Body of pancreas (tissue), 4 donors: ENCODE data around the gene SHC4. TPM values are rescaled to one million over a fixed set of nuclear protein-coding genes. Genes with fewer than 3 reads are reported as not detected.
"Not testable (repeated sequence)": the region's sequence is repeated elsewhere in the genome, so short reads cannot be mapped to it uniquely, and the experiment has no call there.

Experiments used
- ATAC-seq: fragments of 150-250 bp; one replicate; pipeline ENCODE4 v1.9.1; 2016
- DNase-seq, 4 donors: peaks; one replicate each; pipeline ENCODE4 v3.0.0-alpha.2; 2019
- H3K27ac ChIP-seq, 4 donors: fragments of 200-600 bp; sonication (generic); 1 replicate in 3 of 4; 2 replicates in 1 of 4; pipeline versions ENCODE4 v1.5.1 to v1.6.1; 2016 to 2019; ENCODE audit warnings: mild to moderate bottlenecking in 1 of 4, mixed read lengths in 1 of 4, moderate library complexity in 1 of 4
- H3K27me3 ChIP-seq, 2 donors: fragments of 200-600 bp; sonication (generic); one replicate each; pipeline ENCODE4 v1.6.0; 2016; ENCODE audit warnings: mild to moderate bottlenecking in 1 of 2
- H3K36me3 ChIP-seq, 2 donors: fragments of 200-600 bp; sonication (generic); replicated peaks in 1 of 2; 2 replicates each; pipeline ENCODE4 v1.5.1; 2016; ENCODE audit warnings: low read depth in 2 of 2; ENCODE audit not compliant: insufficient read depth in 1 of 2
- H3K4me1 ChIP-seq: fragments of 200-600 bp; sonication (generic); one replicate; pipeline ENCODE4 v1.6.0; 2016
- H3K4me3 ChIP-seq, 2 donors: fragments of 200-600 bp; sonication (generic); 1 replicate in 1 of 2; 2 replicates in 1 of 2; pipeline ENCODE4 v1.5.1; 2016 to 2019
- H3K9me3 ChIP-seq, 3 donors: fragments of 200-600 bp; sonication (generic); 1 replicate in 2 of 3; 2 replicates in 1 of 3; pipeline ENCODE4 v1.5.1; 2016
- POLR2A ChIP-seq, 3 donors: fragments of 450-650 bp; IDR thresholded peaks; one replicate each; pipeline ENCODE4 v1.6.1; 2016; ENCODE audit warnings: antibody characterized with exemption in 3 of 3, mild to moderate bottlenecking in 2 of 3
- WGBS, 2 donors: methylation state at CpG; one replicate each; pipeline ENCODE4 v1.1.5; 2017; 5-methylcytosine and 5-hydroxymethylcytosine counted together
- intact Hi-C: fragments of 100-400 bp; cut with DNase I; formaldehyde crosslinking; loops from one replicate; pipeline ENCODE4 v1.15.1; 2023
- total RNA-seq, 2 donors: library from RNA; depleted of rRNA; stranded (reverse); fragments of >200 nt; gene quantifications; one replicate each; pipeline ENCODE4 v1.1.0, GENCODE V29; 2016
- TF ChIP-seq, protein P1 (sequence below), 7 experiments: fragments of 450-650 bp in 4 of 7; fragments of 200-600 bp in 3 of 7; sonication (generic) in 3 of 7; IDR thresholded peaks; one replicate each; pipeline ENCODE4 v1.5.1; 2016 to 2019; ENCODE audit warnings: antibody characterized with exemption in 7 of 7

Gene SHC4
- total RNA-seq, 2 donors from 2014 or later: 0.78 TPM; not detected in 1

DNA sequence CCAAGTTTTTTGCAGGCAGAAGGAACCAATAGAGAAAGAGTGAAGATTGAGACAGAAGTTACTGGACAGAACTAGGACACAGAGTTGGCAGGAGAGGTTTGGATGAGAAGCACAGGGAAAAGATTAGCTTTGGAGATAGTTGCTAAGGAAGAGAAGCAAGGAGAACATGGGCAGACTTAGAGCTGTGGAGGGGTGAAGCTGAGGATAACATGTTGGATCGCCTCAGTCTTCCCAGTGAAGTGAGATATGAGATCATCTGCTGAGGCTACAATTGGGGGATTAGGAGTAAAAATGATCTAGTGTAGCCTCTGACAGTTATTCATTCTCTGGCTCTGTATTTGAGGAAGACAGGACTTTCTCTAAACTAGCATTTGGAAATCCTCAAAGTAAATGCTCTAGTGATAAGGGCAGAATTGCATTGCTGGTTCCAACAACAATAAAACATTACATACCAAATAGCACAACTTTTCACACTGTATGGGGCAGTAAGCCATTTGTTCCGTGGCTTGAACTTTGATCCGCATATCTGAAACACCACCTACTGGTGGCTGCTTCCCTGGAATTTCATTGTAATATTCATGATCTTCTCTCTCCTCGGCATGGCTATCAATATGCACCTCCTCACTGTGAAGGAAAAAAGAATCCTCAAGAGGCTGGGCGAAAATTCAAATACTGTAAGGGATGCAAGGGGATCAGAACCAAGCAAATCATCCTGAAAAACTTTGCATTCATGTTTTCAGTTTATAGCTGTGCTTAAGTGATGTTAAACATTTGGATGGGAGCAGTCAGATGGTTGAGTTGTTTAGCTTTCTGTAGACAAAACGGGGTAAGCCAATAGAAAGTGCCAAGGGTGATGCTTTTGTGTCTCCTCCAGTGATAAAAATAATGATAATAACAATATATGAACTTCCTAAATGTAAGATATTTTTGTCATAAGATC, 107.9 kb downstream of the SHC4 start:
- no peaks in the 10 kb centered on the region for H3K27me3 ChIP-seq
- no peaks in the 10 kb centered on the region for H3K36me3 ChIP-seq
- H3K4me1 ChIP-seq: peaks cover 9% of the 10 kb centered on the region
- intact Hi-C loops: loop anchor here (10.0 kb wide), 2 partner anchors 491 to 569 kb away; partner anchors contain the start of gene FGF7
- no peak overlapping the region for H3K27ac ChIP-seq
- ATAC-seq (peak; percentile 75), DNase-seq (peak; percentile 17 to 53 (median 34))
- WGBS, 2 donors: 12 to 14% methylated on average over 6 of the region's 6 CpGs
- TF ChIP-seq, protein P1, sequence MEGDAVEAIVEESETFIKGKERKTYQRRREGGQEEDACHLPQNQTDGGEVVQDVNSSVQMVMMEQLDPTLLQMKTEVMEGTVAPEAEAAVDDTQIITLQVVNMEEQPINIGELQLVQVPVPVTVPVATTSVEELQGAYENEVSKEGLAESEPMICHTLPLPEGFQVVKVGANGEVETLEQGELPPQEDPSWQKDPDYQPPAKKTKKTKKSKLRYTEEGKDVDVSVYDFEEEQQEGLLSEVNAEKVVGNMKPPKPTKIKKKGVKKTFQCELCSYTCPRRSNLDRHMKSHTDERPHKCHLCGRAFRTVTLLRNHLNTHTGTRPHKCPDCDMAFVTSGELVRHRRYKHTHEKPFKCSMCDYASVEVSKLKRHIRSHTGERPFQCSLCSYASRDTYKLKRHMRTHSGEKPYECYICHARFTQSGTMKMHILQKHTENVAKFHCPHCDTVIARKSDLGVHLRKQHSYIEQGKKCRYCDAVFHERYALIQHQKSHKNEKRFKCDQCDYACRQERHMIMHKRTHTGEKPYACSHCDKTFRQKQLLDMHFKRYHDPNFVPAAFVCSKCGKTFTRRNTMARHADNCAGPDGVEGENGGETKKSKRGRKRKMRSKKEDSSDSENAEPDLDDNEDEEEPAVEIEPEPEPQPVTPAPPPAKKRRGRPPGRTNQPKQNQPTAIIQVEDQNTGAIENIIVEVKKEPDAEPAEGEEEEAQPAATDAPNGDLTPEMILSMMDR (IDR thresholded peaks at IDR 0.05): peak; percentile 30 to 70 (median 52)
- no peak for TF ChIP-seq POLR2A (IDR thresholded peaks at IDR 0.05)
- no peak overlapping the region for H3K4me3 ChIP-seq
- no peaks in the 10 kb centered on the region for H3K9me3 ChIP-seq

DNA sequence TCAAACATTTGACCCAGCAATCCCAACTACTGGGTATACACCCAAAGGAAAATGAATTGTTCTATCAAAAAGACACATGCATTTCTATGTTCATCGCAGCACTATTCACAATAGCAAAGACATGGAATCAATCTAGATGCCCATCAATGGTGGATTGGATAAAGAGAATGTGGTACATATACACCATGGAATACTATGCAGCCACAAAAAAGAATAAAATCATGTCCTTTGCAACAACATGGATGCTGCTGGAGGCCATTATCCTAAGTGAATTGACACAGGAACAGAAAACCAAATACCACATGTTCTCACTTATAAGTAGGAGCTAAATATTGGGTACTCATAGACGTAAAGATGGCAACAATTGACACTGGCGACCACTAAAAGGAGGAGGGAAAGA, 109.3 kb downstream of the SHC4 start:
- not testable (repeated sequence) for DNase-seq, H3K4me3 ChIP-seq, H3K9me3 ChIP-seq, H3K27me3 ChIP-seq, H3K4me1 ChIP-seq, H3K27ac ChIP-seq, H3K36me3 ChIP-seq, ATAC-seq
- intact Hi-C loops: loop anchor here (10.0 kb wide), 2 partner anchors 490 to 570 kb away; partner anchors contain the start of gene FGF7
- WGBS, 2 donors: 89 to 90% methylated on average over 3 of the region's 3 CpGs

DNA sequence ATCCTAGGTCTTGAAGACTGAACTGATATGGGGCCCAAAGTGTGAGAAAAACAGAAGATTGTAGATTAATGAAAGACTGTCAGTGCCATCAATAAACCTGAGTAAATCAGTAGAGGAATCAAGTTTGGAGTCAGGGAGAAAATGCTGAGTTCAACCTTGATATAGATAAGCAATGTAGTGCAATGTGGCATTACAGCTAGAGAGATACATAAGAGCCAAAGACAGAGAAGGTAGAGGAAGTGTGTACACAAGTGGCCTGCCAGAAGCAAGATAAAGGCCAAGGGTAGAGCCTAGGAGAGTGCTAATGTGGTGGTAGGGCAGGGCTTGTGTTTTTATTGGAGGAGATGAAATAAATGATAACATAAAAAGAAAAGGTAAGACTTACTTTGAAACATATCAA, 111.8 kb downstream of the SHC4 start:
- intact Hi-C loops: loop anchor here (10.0 kb wide), 2 partner anchors 487 to 573 kb away; partner anchors contain the start of gene FGF7
- peaks cover 9% of the 10 kb centered on the region for H3K4me1 ChIP-seq
- no peaks in the 10 kb centered on the region for H3K36me3 ChIP-seq
- no peak for DNase-seq
- no peak for ATAC-seq
- no peaks in the 10 kb centered on the region for H3K9me3 ChIP-seq
- H3K27me3 ChIP-seq: no peaks in the 10 kb centered on the region
- H3K27ac ChIP-seq: no peak overlapping the region
- H3K4me3 ChIP-seq: no peak overlapping the region
- TF ChIP-seq POLR2A (IDR thresholded peaks at IDR 0.05): no peak
- TF ChIP-seq, protein P1 (IDR thresholded peaks at IDR 0.05): no peak

DNA sequence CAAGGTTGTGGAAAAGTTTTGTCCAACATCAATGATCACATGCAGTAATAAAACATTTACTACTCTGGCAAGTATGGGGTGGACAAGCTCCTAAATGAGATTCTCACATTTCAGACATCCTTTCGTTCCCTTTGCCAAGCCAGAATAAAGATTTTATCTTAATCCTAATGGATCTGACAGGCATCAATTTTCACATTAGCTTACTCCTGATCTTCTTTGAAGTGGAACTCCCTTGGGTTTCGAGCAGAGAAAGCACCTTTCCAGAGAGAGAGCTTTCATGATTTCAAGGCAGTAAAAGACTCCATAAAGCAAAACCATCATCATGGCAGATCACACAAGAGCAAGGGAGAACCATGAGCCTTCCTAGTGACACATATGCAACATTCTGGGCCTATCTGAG, 113.1 kb downstream of the SHC4 start:
- Histone ChIP-seq H3K9me3 (no peaks in the 10 kb centered on the region), H3K4me3 (no peak overlapping the region), H3K27ac (no peak overlapping the region), H3K27me3 (no peaks in the 10 kb centered on the region), H3K4me1 (peaks cover 4% of the 10 kb centered on the region), H3K36me3 (no peaks in the 10 kb centered on the region)
- DNase-seq (no peak), ATAC-seq (no peak)
- 71 to 74% methylated on average over 2 of the region's 2 CpGs for WGBS, 2 donors
- no peak for TF ChIP-seq POLR2A (IDR thresholded peaks at IDR 0.05)
- TF ChIP-seq, protein P1 (IDR thresholded peaks at IDR 0.05): no peak
- intact Hi-C loops: loop anchor here (10.0 kb wide), 2 partner anchors 486 to 574 kb away; partner anchors contain the start of gene FGF7

DNA sequence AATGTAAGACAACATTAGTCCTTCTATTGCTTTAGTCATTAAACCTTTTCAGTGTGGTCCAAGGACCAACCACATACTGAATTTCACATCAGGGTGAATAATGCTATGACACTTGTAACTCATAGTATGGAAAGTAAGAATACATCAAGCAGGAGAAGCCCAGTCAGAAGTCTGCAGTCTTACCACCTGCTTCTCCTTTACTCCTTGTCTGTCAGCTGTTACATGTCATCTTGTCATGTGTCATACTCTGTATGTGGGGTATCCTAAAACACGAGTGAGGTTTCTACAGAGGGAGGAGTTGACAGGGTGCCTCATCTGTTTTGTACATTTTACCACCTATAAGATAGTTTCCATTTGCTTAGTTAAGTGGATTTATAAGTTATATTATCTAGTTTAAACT, 118.6 kb downstream of the SHC4 start:
- intact Hi-C loops: no loop called here
- H3K27ac ChIP-seq: no peak overlapping the region
- H3K4me3 ChIP-seq: no peak overlapping the region
- ATAC-seq: no peak
- H3K27me3 ChIP-seq: no peaks in the 10 kb centered on the region
- 65 to 68% methylated on average over 1 of the region's 1 CpG for WGBS, 2 donors
- no peaks in the 10 kb centered on the region for H3K9me3 ChIP-seq
- no peak for TF ChIP-seq POLR2A (IDR thresholded peaks at IDR 0.05)
- TF ChIP-seq, protein P1 (IDR thresholded peaks at IDR 0.05): no peak
- peaks cover 6% of the 10 kb centered on the region for H3K4me1 ChIP-seq
- DNase-seq: no peak
- no peaks in the 10 kb centered on the region for H3K36me3 ChIP-seq
